NCI-H748 treated with DMSO at 0.1 percent for 48 hours (cell line): ENCODE data around the gene SSX2.
"Not testable (repeated sequence)": the region's sequence is repeated elsewhere in the genome, so short reads cannot be mapped to it uniquely, and the experiment has no call there.

ENCODE experiments used
- DNase-seq: peaks from one replicate; lab custom pipeline; 2025; lab: John Stamatoyannopoulos, UW

SSX2 gene

GRCh38 chrX:52707078-52707477 lies at the start of gene SSX2:
TSS of gene SSX2 (minus strand) at chrX:52707178. CDS start at chrX:52705749, 1,429 bp downstream.
- DNase-seq, result not testable (repeated sequence)

GRCh38 chrX:52750952-52751351 lies 44.0 kb upstream of the SSX2 start, which contains the start of gene SSX2B:
TSS of gene SSX2B (plus strand) at chrX:52751252. CDS start at chrX:52752681, 1,429 bp downstream.
- not testable (repeated sequence) for DNase-seq

GRCh38 chrX:52692034-52692433 lies 14.9 kb downstream of the SSX2 start:
- not testable (repeated sequence) for DNase-seq

GRCh38 chrX:52662218-52662617 lies 44.8 kb downstream of the SSX2 start:
- not testable (repeated sequence) for DNase-seq

GRCh38 chrX:52655475-52655874 lies 51.5 kb downstream of the SSX2 start:
- not testable (repeated sequence) for DNase-seq

GRCh38 chrX:52654800-52655199 lies 52.2 kb downstream of the SSX2 start, which contains the start of gene SSX7:
TSS of gene SSX7 (minus strand) at chrX:52654900. CDS start at chrX:52653472, 1,428 bp downstream.
- DNase-seq, result not testable (repeated sequence)

- not testable (repeated sequence) for DNase-seq
Measured at GRCh38 chrX:52650676-52651075, 56.3 kb downstream of the SSX2 start.

GRCh38 chrX:52648956-52649355 lies 58.0 kb downstream of the SSX2 start:
- not testable (repeated sequence) for DNase-seq
